Suprapubic skin (tissue), 3 donors: ENCODE data around the gene CFAP99.

Experiments used
- CTCF ChIP-seq, 2 donors: fragments of 200-600 bp in 1 of 2; fragments of 450-650 bp in 1 of 2; sonication (generic) in 1 of 2; IDR thresholded peaks; one replicate each; pipeline ENCODE4 v1.5.1; 2016 to 2019; ENCODE audit warnings: antibody characterized with exemption in 2 of 2, mild to moderate bottlenecking in 1 of 2, moderate library complexity in 1 of 2
- POLR2AphosphoS5 ChIP-seq, 3 donors: sonication (generic); formaldehyde crosslinking; IDR thresholded peaks; one replicate each; pipeline ENCODE4 v1.6.1; 2017; ENCODE audit warnings: antibody characterized with exemption in 3 of 3

- no peak for TF ChIP-seq CTCF (IDR thresholded peaks at IDR 0.05)
- no peak for TF ChIP-seq POLR2AphosphoS5 (IDR thresholded peaks at IDR 0.05)
These were observed 19.5 kb upstream of the CFAP99 start for GRCh38 chr4:2399216-2399615.
